CD4-positive, alpha-beta T cell treated with Interleukin-4 for 4 hours (primary cell): Measurements from ENCODE around the gene TCF7L2.
A peak's percentile ranks its signal among the peaks of the same experiment; 100 is the strongest.

Experiments used
- DNase-seq: peaks from one replicate; pipeline ENCODE4 v3.0.0-alpha.2; 2020

Gene TCF7L2

GRCh38 chr10:112949875-112950507, at the start of gene TCF7L2:
TSS of gene TCF7L2 (plus strand) at chr10:112950247. CDS start at chr10:112950757, 510 bp downstream.
- DNase-seq, result peak; percentile 53

DNA sequence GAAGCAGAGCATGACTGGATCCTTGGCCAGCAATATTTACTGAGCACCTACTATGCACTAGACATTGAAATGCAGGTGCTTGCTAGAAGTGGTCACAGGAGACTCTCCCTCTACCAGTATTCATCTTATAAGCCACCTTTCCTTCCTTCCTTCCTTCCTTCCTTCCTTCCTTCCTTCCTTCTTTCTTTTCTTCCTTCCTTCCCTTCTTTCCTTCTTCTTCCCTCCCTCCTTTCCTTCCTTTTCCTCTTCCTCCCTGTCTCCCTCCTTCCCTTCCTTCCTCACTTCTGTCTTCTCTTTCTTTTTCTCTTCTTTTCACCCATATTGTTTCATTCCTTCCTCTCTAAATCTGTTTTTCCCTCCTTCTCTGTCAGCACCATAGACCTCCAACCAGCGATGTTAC, 47.3 kb upstream of the TCF7L2 start:
- DNase-seq, result no peak

GRCh38 chr10:112904000-112904399, 46.0 kb upstream of the TCF7L2 start:
- no peak for DNase-seq

- DNase-seq, result no peak
Measured at GRCh38 chr10:112906945-112907344, 43.1 kb upstream of the TCF7L2 start.

- DNase-seq, result no peak
Measured at GRCh38 chr10:112907893-112908292, 42.2 kb upstream of the TCF7L2 start.

GRCh38 chr10:112911206-112911605, 38.8 kb upstream of the TCF7L2 start:
- DNase-seq, result no peak

- DNase-seq, result no peak
Measured at GRCh38 chr10:112912410-112912928, 37.6 kb upstream of the TCF7L2 start.

GRCh38 chr10:112913255-112913654, 36.8 kb upstream of the TCF7L2 start:
- DNase-seq, result no peak

- DNase-seq, result no peak
Measured at GRCh38 chr10:112913661-112914287, 36.3 kb upstream of the TCF7L2 start.

- DNase-seq, result no peak
Measured at GRCh38 chr10:112914288-112914952, 35.6 kb upstream of the TCF7L2 start.

GRCh38 chr10:112915590-112916572, 34.2 kb upstream of the TCF7L2 start:
- DNase-seq, result no peak

- no peak for DNase-seq
Measured at GRCh38 chr10:112917681-112918080, 32.4 kb upstream of the TCF7L2 start.

GRCh38 chr10:112918771-112919170, 31.3 kb upstream of the TCF7L2 start:
- DNase-seq, result no peak

DNA sequence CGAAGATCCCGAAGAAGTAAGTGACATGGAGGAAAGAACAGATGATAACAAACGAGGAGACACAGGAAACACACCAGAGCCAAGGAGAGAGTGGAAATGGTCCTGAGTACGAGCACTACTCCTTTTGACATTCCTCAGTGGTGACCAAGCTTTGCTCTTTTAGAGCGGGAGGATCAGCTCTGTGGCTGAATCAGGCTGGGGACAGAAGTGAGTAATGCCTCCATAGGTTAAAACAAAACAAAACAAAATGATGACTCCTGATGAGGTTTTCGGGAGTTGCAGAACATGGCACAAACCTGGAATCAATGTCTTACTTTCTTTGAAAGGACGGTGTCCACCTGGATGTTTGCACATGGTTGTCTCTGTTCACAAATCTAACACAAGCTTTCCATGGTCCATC, 30.3 kb upstream of the TCF7L2 start:
- DNase-seq, result no peak

GRCh38 chr10:112926906-112927688, 22.9 kb upstream of the TCF7L2 start:
- no peak for DNase-seq

- no peak for DNase-seq
Measured at GRCh38 chr10:112927980-112928379, 22.1 kb upstream of the TCF7L2 start.

GRCh38 chr10:112932658-112933057, 17.4 kb upstream of the TCF7L2 start:
- no peak for DNase-seq

- DNase-seq, result no peak
Measured at GRCh38 chr10:112934193-112934592, 15.9 kb upstream of the TCF7L2 start.

GRCh38 chr10:112938808-112939482, 11.1 kb upstream of the TCF7L2 start:
- no peak for DNase-seq

GRCh38 chr10:112945811-112946210, 4.2 kb upstream of the TCF7L2 start:
- no peak for DNase-seq

- no peak for DNase-seq
Measured at GRCh38 chr10:112946649-112947048, 3.4 kb upstream of the TCF7L2 start.
